Tibial nerve (tissue), 3 donors: ENCODE results near the gene ATP2C1.

Experiments
- POLR2A ChIP-seq, 2 donors: fragments of 450-650 bp; IDR thresholded peaks; one replicate each; pipeline ENCODE4 v1.6.1; 2017; ENCODE audit warnings: antibody characterized with exemption in 2 of 2, mild to moderate bottlenecking in 2 of 2, moderate library complexity in 2 of 2
- TF ChIP-seq, protein P1 (sequence below), 5 experiments: fragments of 200-600 bp in 3 of 5; fragments of 450-650 bp in 2 of 5; sonication (generic) in 3 of 5; IDR thresholded peaks; one replicate each; pipeline ENCODE4 v1.5.1; 2016 to 2019; ENCODE audit warnings: antibody characterized with exemption in 5 of 5, mild to moderate bottlenecking in 3 of 5, moderate library complexity in 2 of 5

DNA sequence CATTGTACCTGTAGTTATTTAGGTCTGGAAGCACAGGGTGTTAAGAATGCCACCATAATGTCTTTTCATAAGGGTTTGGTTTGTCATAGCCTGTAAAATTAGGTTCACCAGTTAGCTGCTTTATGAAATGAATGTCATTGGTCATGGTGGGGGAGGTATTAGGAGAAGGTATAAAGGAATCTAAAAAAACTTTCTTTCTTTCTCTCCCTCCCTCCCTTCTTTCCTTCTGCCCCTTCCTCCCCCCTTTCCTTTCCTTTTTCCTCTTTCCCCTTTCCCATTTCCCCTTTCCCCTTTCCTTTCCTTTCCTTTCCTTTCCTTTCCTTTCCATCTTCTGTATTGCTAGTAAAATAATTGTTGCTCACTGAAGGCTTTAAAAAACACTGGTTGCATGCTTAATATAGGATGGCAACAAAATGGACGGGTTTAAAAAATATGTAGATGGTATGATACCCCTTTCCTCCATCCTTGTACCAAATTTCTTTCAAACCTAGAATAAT, 9.6 kb downstream of the ATP2C1 start:
- TF ChIP-seq, protein P1, sequence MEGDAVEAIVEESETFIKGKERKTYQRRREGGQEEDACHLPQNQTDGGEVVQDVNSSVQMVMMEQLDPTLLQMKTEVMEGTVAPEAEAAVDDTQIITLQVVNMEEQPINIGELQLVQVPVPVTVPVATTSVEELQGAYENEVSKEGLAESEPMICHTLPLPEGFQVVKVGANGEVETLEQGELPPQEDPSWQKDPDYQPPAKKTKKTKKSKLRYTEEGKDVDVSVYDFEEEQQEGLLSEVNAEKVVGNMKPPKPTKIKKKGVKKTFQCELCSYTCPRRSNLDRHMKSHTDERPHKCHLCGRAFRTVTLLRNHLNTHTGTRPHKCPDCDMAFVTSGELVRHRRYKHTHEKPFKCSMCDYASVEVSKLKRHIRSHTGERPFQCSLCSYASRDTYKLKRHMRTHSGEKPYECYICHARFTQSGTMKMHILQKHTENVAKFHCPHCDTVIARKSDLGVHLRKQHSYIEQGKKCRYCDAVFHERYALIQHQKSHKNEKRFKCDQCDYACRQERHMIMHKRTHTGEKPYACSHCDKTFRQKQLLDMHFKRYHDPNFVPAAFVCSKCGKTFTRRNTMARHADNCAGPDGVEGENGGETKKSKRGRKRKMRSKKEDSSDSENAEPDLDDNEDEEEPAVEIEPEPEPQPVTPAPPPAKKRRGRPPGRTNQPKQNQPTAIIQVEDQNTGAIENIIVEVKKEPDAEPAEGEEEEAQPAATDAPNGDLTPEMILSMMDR (IDR thresholded peaks at IDR 0.05): no peak
- no peak for TF ChIP-seq POLR2A (IDR thresholded peaks at IDR 0.05)
